GM19452 (cell line): Measurements from ENCODE around the gene PTCHD1.

ENCODE experiments used
- ATAC-seq: cut with Tn5 transposase; IDR thresholded peaks from one replicate; pipeline ENCODE4 v1.9.1; 2021; ENCODE audit not compliant: unreplicated experiment

Gene PTCHD1

DNA sequence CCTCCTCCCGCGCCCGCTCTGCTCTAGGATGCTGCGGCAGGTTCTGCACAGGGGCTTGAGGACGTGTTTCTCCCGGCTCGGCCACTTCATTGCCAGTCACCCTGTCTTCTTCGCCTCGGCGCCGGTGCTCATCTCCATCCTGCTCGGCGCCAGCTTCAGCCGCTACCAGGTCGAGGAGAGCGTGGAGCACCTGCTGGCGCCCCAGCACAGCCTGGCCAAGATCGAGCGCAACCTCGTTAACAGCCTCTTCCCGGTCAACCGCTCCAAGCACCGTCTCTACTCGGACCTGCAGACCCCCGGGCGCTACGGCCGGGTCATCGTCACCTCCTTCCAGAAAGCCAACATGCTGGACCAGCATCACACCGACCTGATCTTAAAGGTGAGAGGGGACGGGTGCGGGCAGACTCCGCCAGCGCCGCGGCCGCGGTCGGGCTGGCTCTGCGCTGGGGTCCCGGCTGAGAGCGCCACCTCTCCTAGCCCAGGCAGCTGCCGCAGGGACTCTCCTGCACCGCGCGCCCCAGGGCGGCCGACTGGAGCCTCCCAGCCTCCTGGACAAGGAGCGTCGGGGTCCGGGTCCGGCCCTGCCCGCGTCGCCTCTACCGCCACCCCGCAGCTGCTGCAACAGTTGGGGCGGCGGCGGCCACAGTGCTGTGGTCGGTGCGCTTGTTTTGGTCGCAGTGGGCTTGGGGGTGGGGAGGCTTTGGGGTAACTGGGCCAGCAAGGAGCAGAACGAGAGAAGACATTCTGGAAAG, at the start of gene PTCHD1:
Gene PTCHD1 (plus strand): TSS at position 2 of the 752 bp plus-strand sequence. CDS start 27 bp downstream, at position 29.
- ATAC-seq, result no peak

DNA sequence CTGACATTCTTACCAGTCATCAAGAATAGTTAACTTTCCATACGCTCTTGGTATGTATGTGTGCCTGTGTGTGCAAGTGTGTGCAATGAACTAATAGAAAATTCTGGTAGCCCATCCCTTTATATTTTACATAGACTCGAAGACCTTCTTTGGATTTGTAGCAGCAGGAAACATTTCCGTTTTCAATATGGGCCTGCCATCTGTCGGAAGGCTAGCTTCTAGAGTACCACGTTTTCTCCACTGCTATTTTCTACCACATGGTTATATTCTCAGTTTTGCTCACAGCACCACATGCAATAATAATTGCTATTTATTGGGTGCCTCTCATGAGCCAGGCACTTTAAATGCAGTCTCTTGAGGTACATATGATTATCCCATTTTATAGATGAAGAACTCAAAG, 47.9 kb upstream of the PTCHD1 start:
- ATAC-seq, result no peak

DNA sequence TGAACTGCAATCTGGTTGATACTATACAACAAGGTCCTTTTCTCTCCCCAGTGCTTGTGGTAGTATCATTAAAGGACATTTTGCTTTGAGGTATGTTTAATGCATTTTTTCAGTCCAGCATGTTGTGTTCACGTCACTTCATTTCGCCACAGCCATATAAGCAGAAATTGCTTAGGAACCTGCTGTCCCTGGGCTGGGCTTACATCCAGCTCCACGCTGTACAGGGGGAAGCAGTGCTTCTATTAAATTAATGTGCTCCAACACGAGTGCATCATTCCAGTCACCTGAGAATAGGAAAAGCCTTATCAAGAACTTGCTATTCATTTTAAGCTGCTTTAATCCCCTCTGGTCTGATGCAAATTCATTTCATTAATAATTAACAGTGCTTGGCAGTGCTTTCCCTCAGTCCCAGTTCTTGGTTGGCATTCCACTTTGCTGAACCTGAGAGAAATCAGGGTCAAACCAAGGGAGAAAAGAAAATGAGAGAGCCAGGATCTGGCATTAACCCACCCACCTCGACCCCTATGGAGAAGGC, 47.4 kb upstream of the PTCHD1 start:
- ATAC-seq, result no peak

DNA sequence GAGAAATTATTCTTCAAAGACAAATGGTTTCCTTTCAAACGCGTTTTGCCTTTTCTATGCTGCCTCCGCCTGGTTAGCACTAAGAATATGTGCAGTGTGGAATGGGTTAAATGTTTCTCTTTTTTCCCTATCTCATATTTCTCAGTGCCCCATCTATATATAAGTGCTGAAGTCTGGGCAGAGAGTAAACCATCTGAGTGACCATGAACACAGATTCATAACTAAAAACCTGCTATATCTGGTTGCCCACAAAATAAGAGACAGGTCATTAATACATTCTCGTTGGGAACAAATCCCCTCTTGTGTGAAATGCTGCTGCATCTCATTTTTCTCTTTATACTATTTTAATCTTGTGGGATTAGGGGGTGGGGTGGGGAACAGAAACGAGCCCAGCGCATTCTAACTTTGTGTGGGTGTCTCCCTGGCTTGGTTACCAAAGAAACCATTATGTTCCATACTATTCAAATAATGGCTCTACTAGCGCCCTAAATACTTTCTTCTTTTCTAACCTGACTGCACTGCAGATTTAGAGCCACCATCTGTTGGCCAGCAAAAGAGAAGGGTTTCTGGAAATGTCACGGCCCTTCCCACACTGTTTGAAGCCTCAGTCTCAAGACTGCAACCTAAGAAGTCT, 42.2 kb upstream of the PTCHD1 start:
- no peak for ATAC-seq

DNA sequence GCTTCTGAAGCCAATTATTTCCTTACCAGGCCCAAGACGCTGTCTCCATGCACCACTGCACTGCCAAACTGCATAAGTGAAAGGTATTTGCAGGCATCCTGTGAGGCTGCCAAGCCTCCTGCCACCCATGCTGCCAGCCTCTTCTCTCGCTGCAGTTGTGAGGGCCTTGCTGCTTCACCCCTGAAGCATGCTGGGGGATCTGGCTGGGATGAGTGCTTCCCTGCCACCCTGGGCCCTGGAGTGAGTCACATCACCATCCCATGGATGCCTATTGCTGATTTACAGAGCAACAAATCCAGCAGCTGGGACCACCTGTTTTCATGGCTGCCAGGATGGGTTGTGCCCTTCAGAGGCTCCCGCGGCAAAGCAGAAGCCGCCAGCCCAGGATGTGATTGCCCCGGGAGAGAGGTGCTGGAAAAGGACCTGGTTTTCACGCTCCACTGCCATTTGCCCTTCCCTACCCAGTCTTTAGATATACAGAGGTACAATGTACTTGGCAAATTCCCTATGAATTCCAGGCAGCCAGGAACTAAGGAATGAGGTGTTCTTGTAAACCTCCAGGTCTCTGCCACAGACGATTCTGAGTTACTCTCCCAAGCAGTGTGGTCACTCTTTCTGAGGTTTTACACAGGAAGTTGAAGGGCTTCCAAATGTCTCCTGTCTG, 41.5 kb upstream of the PTCHD1 start:
- no peak for ATAC-seq

DNA sequence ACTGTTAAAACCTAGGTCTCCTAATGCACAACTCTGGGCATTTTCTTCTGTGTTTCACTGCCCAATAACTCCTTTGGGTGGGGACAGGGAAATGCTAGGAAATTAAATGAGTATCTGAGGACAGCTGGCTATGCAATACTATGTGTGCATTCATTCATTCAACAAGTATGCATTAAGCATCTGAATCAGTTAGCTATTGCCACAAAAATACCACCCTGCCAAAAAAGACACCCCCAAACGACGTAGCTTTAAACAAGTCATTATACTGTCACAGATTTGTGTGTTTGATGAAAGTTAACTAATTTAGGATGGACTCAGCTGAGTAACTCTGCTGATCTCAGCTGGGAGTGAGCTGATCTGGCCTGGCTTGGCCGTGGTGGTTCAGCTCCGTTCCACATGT, 29.8 kb upstream of the PTCHD1 start:
- no peak for ATAC-seq

DNA sequence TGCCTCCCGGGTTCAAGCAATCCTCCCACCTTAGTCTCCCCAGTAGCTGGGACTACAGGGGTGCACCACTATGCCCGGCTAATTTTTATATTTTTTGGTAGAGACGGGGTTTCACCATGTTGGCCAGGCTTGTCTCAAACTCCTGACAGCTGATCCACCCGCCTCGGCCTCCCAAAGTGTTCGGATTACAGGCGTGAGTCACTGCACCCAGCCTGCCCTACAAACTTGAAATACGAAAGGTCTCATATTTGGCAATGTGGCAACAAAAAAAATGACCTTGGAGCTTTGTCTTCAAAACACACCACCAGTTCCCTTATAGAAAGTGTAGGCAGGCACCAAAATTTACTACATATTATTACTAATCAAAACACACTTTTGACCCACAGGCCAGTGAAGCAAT, 22.9 kb upstream of the PTCHD1 start:
- ATAC-seq, result no peak

DNA sequence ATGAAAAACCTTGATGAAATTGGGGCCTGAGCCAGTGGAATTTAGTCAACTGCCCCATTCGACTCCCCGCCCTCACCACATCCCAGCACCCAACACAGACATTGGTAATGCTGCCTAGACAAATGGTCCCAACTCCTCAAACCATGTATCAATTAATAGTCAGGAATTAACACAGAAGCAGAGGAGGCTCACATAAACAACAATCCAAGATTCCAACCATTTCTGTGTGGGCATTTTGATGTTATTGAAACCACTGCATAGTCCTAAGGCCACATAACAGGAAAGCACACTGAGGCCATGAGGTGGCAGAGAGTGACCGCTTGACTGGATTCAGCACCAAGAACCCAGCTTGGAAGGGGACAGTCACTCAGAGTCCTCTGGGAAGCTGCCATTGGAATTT, 22.5 kb upstream of the PTCHD1 start:
- ATAC-seq, result no peak

DNA sequence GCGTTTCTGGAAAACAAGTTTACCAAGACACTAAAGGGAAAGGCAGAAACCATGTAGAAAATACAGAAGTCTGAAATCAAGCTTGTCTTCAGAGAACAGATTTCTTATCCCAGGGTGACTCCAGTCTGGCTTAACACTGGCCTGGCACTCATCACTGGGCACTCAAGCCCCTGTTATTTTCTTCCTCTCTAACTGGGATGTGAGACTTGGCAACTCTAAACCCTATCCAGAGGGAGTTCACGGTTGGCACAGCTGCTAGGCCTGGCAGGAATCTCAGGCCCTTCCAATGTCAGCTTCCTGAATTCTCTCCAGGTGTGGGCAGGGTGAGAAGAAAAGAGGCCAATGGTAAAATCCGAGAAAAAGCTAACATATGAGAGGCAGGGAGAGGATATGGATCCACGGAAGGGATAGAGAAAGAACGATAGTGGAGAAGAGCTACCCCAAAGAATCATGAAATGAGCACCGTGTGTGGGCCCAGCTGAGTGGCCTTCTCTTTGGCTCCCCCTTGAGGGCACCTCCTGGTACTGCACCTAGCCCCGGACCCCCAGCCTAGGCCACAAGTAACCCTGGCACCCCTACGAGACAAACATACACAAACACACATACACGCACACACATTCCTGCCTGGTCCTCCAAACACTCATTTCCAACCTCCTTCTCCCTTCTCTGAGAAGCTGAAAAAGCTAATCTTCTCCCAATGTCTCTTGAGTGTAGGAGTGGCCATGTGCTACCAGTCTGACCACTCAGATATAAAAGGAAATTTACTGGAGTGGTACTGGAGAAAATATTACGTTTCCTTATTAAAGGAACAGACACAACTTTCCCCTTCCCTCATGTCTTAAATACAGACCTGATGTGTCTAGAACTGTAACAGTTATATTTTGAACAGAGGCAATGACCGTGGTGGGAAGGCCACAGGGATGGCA, 16.6 kb upstream of the PTCHD1 start:
- ATAC-seq, result peak; percentile 64

DNA sequence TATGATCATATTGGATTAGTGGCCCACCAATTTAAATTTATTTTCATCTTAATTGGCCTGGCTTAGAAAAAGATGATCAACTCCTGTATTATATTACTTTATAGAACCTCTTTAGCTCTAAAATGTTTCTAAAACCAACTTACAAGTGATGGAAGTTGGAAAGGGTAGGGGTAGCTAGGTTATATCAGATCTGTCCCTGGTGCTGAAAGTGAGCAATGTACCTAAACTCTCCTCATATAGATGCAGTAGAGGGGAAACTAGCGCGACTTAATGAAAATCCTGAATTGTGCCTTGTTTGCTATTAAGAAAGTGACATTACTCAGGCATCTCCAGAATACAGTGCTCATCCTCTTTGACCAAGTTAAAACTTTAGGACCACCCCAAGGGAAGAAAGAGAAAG, 7.5 kb upstream of the PTCHD1 start:
- no peak for ATAC-seq

DNA sequence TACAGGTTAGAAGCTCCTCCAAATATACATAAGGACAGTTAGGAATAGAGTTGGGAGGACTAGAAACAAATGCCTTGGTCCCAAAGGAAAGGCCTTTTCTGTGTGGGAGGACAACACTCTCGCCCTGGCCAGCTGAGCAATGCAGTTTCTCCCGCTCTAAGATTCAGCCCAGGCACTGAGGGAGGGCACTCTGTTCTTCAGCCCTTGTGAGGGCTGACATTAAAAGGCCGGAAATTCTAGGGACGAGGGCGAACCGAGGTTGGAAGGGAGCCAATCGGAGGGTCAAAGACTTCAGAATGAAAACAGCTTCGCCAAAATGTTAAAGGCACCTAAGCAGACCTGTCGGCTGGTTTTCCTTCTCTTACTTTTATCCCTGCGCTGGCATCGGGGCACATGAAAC, 2.9 kb upstream of the PTCHD1 start:
- no peak for ATAC-seq

DNA sequence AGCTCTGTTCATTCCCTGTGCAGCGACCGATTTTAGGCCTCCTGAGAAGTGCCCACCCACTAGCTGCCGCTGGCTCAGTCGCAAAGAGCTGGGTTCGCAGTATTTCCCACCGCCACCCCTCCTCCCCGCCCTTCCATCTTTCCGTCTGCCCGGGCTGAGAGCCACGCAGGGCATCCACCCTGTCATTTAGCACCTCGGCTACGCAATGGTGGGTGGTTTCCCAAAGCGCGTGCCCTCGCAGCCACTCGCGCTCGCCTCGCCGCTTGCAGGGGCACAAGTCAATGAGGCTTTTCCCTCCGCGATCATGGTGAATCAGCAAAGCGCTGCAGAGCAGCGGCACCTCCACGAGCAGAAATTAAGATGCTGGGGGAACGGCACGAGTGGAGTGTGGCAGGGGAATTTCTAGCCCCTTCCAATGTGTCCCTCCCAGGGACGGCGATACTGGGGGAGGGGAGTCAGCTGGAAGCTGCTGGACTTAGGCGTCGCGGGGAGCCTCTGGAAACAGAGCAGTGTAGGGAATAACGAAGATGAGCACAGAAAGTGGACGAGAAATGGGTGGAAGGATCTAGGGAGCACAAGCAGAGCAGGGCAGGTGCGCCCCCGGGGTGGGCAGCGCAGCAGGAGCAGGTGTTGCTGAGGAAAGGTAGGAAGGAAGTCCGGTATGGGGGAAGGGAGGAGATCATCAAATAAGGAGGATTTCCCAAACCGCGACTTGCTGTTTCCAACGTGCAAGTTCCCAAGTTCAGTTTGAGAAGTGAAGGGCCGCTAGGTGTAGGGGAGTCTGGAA, 2.4 kb upstream of the PTCHD1 start:
- ATAC-seq, result no peak

DNA sequence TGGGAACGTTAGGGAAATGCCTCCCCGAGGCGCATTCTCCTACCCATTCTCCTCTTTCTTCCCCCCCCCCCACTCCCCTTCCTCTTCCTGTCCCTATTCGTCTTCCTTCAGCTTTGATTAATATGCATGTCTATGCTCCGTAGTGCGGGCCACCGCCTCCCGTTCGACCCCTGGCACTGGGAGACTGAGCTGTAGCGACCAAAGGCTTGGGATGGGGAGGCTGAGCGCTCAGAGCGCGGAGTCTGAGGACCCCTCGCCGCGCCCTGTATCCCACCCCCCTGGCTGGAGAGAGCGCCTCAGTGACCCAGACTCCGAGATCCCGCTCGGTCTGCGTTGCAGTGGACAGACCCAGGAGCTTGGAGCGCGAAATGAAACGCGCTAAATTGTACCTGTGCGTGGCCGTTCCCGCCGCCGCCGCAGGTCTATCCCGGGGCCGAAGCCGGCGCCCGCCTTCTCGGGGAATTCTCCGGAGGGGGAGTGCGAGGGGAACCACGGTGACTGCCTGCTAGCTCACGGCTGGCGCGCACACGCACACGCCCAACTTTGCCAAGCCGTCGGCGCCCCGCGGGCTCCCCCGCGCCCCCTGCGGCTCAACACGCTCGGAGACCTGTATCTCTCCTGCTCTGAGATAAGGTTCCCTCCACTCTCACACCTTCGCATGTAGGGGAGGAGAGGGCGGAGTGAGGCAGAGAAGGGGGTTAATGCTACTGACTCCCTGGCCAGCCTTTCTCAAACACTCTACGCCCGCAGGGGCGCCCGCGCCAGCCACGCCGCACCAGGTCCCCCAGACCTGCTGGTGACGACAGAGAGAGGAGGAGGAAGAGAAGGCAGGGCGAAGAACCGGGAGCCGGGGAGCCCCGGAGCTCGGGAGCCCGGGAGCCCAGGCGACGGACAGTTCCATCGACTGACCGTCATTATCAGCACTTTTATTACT, 1.5 kb upstream of the PTCHD1 start:
- ATAC-seq, result no peak

DNA sequence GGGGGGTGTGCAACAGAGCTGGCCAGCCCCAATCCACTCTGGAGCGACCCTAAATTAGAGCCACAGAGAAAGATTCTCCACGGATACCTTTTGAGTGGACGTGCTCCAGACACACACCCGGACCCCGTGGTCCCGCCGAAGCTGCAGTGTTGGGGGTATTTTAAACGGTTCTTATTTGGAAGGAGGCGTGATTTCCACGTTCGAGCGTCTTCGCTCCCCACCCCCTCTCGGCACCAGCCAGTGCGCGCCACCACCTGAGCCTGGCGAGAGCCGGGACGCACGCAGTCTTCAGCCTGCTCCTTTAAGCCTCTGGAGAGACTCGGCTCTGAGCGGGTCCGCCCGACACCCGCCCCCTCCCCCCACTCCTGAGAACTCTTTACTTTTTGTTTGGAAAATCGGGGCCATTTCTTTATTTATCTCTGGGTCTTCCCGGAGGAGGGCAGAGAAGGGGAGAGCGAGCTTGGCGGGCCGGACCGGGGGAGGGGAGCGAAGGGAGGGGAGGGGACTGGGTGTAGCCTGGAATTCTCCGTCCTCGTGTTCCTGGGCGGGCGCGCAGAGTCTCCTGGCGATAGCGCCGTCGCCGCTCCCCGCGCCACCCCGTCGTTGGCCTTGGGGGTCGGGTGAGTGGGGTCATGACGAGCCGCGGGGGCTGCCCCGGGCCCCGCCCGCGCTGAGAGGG, 668 bp upstream of the PTCHD1 start:
- no peak for ATAC-seq

DNA sequence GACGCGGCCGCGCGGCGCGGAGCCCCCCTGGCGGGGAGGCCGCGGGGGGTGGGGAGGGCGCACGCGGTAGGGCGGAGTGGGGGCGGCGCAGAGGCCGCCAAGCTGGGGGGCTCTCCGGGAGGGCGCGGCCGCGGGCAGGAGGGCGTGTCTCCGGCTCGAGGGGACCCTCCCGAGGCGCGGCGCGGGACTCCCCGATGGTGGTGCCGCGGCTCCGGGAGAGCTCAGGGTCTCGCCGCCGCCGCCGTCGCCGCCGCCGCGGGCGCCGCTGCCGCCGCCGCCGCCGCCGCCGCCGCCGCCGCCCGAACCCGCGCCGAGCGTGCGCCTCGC, 165 bp upstream of the PTCHD1 start:
- ATAC-seq, result no peak

DNA sequence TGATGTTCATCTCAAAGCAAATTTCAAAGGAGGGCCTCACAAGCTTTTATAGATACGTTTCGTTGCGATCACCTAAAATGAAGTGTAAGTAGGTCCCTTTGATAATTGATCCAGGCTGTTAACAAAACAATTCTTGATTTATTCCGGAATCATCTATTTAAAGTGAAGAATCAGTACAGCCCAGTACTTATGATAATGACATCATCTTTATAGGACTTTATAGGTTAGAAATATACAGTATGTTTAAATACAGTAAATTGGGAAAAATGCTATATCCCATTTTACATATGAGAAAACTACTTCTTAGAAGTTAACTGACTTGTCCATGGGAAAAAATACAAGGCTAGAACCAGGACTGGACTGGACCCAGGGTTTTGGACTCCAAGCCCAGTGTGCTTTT, 3.7 kb downstream of the PTCHD1 start:
- ATAC-seq, result no peak

DNA sequence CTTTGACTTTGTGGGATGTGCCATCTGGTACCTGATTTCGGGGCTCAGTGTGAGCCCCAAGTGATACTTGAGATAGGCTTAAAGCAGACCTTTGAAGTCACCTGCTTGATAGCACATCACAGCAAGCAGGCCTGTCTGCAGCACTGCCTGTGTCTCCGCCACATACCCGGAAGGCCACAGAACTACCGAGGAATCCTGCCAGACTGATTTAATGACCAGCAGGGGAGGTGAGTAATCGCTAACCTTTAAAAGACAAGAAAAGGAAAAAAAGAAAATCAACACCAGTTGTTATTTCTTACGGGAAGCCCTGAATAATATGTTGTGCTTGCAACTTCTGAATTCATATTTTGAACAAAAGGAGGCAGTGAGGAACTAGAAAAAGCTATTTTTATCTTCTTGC, 6.8 kb downstream of the PTCHD1 start:
- ATAC-seq, result no peak

DNA sequence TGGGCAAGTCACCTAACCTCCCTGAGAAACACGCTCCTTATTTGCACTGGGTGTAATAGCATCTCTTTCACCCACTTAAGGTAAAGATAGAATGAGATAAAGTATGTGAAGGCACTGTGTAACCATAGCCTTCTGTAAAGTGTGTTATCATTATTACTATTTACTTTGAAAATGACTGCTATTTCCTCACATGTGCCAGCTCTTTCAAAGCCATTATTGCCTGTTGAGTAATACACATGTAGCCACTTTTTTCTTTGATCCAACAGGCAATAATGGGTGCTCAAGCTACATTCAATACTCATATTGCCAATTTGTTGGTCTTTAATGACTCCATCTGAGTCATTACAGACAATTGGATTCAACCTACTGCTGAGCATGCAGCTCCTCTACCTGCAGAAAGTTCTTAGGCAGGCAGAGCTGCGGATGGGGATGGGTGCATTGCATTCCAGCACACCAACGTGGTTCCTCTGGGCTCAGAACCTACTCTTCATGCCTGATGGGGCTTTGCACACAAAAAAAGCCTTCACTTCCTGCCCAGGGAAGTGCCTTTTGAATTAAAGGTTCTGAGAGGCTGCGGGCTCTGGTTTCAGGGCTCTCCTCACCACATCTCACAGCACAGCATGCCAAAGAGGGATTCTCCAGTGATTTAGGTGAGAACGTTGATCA, 9.7 kb downstream of the PTCHD1 start:
- no peak for ATAC-seq
